ENCODE results near the gene PTPRB. TPM values are rescaled to one million over a fixed set of nuclear protein-coding genes. Genes with fewer than 3 reads are reported as not detected.
"Not testable (repeated sequence)": the region's sequence is repeated elsewhere in the genome, so short reads cannot be mapped to it uniquely, and the experiment has no call there.

The PTPRB gene
- total RNA-seq, 2 experiments from 2014 or later = not detected

- ATAC-seq (no peak), DNase-seq (no peak)
- Mint-ChIP-seq H3K4me1 (ENCODE audit: low read depth) (no peaks in the 10 kb centered on the region), H3K36me3 (ENCODE audit: low read depth) (no peaks in the 10 kb centered on the region), H3K27ac (no peak overlapping the region), H3K9me3 (ENCODE audit: insufficient read depth) (no peaks in the 10 kb centered on the region), H3K4me3 (no peak overlapping the region), H3K27me3 (ENCODE audit: low read depth) (no peaks in the 10 kb centered on the region)
- CTCF ChIA-PET = no interaction called here
- POLR2A ChIA-PET = no interaction called here
These were observed 139.7 kb downstream of the PTPRB start for GRCh38 chr12:70497508-70497907.

GRCh38 chr12:70492904-70493303 lies 144.3 kb downstream of the PTPRB start:
- H3K4me1 Mint-ChIP-seq (ENCODE audit: low read depth); H3K36me3 Mint-ChIP-seq (ENCODE audit: low read depth); H3K4me3 Mint-ChIP-seq; H3K27ac Mint-ChIP-seq; CTCF ChIA-PET; POLR2A ChIA-PET; DNase-seq; ATAC-seq; H3K27me3 Mint-ChIP-seq (ENCODE audit: low read depth); H3K9me3 Mint-ChIP-seq (ENCODE audit: insufficient read depth): not testable (repeated sequence)

GRCh38 chr12:70490928-70491327 lies 146.3 kb downstream of the PTPRB start:
- H3K36me3 Mint-ChIP-seq (ENCODE audit: low read depth); DNase-seq; POLR2A ChIA-PET; H3K27ac Mint-ChIP-seq; H3K4me1 Mint-ChIP-seq (ENCODE audit: low read depth); H3K27me3 Mint-ChIP-seq (ENCODE audit: low read depth); H3K9me3 Mint-ChIP-seq (ENCODE audit: insufficient read depth); H3K4me3 Mint-ChIP-seq; ATAC-seq; CTCF ChIA-PET: not testable (repeated sequence)

GRCh38 chr12:70487440-70487839 lies 149.8 kb downstream of the PTPRB start:
- Mint-ChIP-seq H3K27ac (no peak overlapping the region), H3K4me3 (no peak overlapping the region), H3K36me3 (ENCODE audit: low read depth) (no peaks in the 10 kb centered on the region), H3K9me3 (ENCODE audit: insufficient read depth) (no peaks in the 10 kb centered on the region), H3K27me3 (ENCODE audit: low read depth) (peaks cover 3% of the 10 kb centered on the region), H3K4me1 (ENCODE audit: low read depth) (no peaks in the 10 kb centered on the region)
- ChIA-PET POLR2A (no interaction called here), CTCF (no interaction called here)
- DNase-seq (no peak), ATAC-seq (no peak)

GRCh38 chr12:70486588-70486987 lies 150.6 kb downstream of the PTPRB start:
- POLR2A ChIA-PET = no interaction called here
- Mint-ChIP-seq H3K27me3 (ENCODE audit: low read depth) (peaks cover 3% of the 10 kb centered on the region), H3K4me3 (no peak overlapping the region), H3K4me1 (ENCODE audit: low read depth) (no peaks in the 10 kb centered on the region), H3K27ac (no peak overlapping the region), H3K9me3 (ENCODE audit: insufficient read depth) (no peaks in the 10 kb centered on the region), H3K36me3 (ENCODE audit: low read depth) (no peaks in the 10 kb centered on the region)
- DNase-seq (no peak), ATAC-seq (no peak)
- CTCF ChIA-PET = no interaction called here

- Mint-ChIP-seq H3K27ac (no peak overlapping the region), H3K27me3 (ENCODE audit: low read depth) (peaks cover 3% of the 10 kb centered on the region), H3K4me3 (no peak overlapping the region), H3K4me1 (ENCODE audit: low read depth) (no peaks in the 10 kb centered on the region), H3K9me3 (ENCODE audit: insufficient read depth) (no peaks in the 10 kb centered on the region), H3K36me3 (ENCODE audit: low read depth) (no peaks in the 10 kb centered on the region)
- POLR2A ChIA-PET = no interaction called here
- CTCF ChIA-PET = no interaction called here
- no peak for ATAC-seq
- no peak for DNase-seq
These were observed 151.5 kb downstream of the PTPRB start for GRCh38 chr12:70485704-70486103.

GRCh38 chr12:70484464-70484863 lies 152.8 kb downstream of the PTPRB start:
- Mint-ChIP-seq H3K27me3 (ENCODE audit: low read depth) (peaks cover 3% of the 10 kb centered on the region), H3K36me3 (ENCODE audit: low read depth) (no peaks in the 10 kb centered on the region), H3K27ac (no peak overlapping the region), H3K4me1 (ENCODE audit: low read depth) (no peaks in the 10 kb centered on the region), H3K4me3 (no peak overlapping the region), H3K9me3 (ENCODE audit: insufficient read depth) (no peaks in the 10 kb centered on the region)
- ChIA-PET CTCF (no interaction called here), POLR2A (interaction anchor here (0.6 kb wide), 1 partner anchor 144 kb away, joined by 4 read pairs; no protein-coding TSS in a partner anchor)
- no peak for DNase-seq
- ATAC-seq = no peak

GRCh38 chr12:70482764-70483163 lies 154.5 kb downstream of the PTPRB start:
- Mint-ChIP-seq H3K27me3 (ENCODE audit: low read depth) (peaks cover 3% of the 10 kb centered on the region), H3K4me1 (ENCODE audit: low read depth) (no peaks in the 10 kb centered on the region), H3K4me3 (no peak overlapping the region), H3K9me3 (ENCODE audit: insufficient read depth) (no peaks in the 10 kb centered on the region), H3K27ac (no peak overlapping the region), H3K36me3 (ENCODE audit: low read depth) (no peaks in the 10 kb centered on the region)
- CTCF ChIA-PET = no interaction called here
- ATAC-seq = no peak
- DNase-seq = no peak
- POLR2A ChIA-PET = no interaction called here

- Mint-ChIP-seq H3K4me3 (no peak overlapping the region), H3K4me1 (ENCODE audit: low read depth) (no peaks in the 10 kb centered on the region), H3K27me3 (ENCODE audit: low read depth) (no peaks in the 10 kb centered on the region), H3K27ac (no peak overlapping the region), H3K36me3 (ENCODE audit: low read depth) (no peaks in the 10 kb centered on the region), H3K9me3 (ENCODE audit: insufficient read depth) (peaks cover 2% of the 10 kb centered on the region)
- ATAC-seq (no peak), DNase-seq (no peak)
- CTCF ChIA-PET = no interaction called here
- POLR2A ChIA-PET = no interaction called here
These were observed 167.9 kb downstream of the PTPRB start for GRCh38 chr12:70469221-70469820.

GRCh38 chr12:70468741-70469140 lies 168.5 kb downstream of the PTPRB start:
- no peaks in the 10 kb centered on the region for H3K27me3 Mint-ChIP-seq (ENCODE audit: low read depth)
- ChIA-PET POLR2A (no interaction called here), CTCF (no interaction called here)
- DNase-seq (no peak), ATAC-seq (no peak)
- H3K4me3 Mint-ChIP-seq = no peak overlapping the region
- H3K36me3 Mint-ChIP-seq (ENCODE audit: low read depth) = no peaks in the 10 kb centered on the region
- H3K4me1 Mint-ChIP-seq (ENCODE audit: low read depth) = no peaks in the 10 kb centered on the region
- H3K27ac Mint-ChIP-seq = no peak overlapping the region
- H3K9me3 Mint-ChIP-seq (ENCODE audit: insufficient read depth) = peaks cover 7% of the 10 kb centered on the region

GRCh38 chr12:70467918-70468733 lies 169.1 kb downstream of the PTPRB start:
- Mint-ChIP-seq H3K4me3 (no peak overlapping the region), H3K27ac (no peak overlapping the region), H3K9me3 (ENCODE audit: insufficient read depth) (peaks cover 7% of the 10 kb centered on the region), H3K27me3 (ENCODE audit: low read depth) (no peaks in the 10 kb centered on the region), H3K36me3 (ENCODE audit: low read depth) (no peaks in the 10 kb centered on the region), H3K4me1 (ENCODE audit: low read depth) (no peaks in the 10 kb centered on the region)
- no peak for DNase-seq
- ChIA-PET CTCF (no interaction called here), POLR2A (no interaction called here)
- ATAC-seq = no peak

GRCh38 chr12:70467476-70467875 lies 169.8 kb downstream of the PTPRB start:
- ChIA-PET CTCF (no interaction called here), POLR2A (no interaction called here)
- DNase-seq (no peak), ATAC-seq (no peak)
- Mint-ChIP-seq H3K27me3 (ENCODE audit: low read depth) (no peaks in the 10 kb centered on the region), H3K27ac (no peak overlapping the region), H3K9me3 (ENCODE audit: insufficient read depth) (peaks cover 7% of the 10 kb centered on the region), H3K36me3 (ENCODE audit: low read depth) (no peaks in the 10 kb centered on the region), H3K4me1 (ENCODE audit: low read depth) (no peaks in the 10 kb centered on the region), H3K4me3 (no peak overlapping the region)

GRCh38 chr12:70466753-70467152 lies 170.5 kb downstream of the PTPRB start:
- no peak overlapping the region for H3K27ac Mint-ChIP-seq
- no peak overlapping the region for H3K4me3 Mint-ChIP-seq
- POLR2A ChIA-PET = no interaction called here
- no peak for ATAC-seq
- CTCF ChIA-PET = no interaction called here
- no peaks in the 10 kb centered on the region for H3K36me3 Mint-ChIP-seq (ENCODE audit: low read depth)
- H3K4me1 Mint-ChIP-seq (ENCODE audit: low read depth) = no peaks in the 10 kb centered on the region
- no peak for DNase-seq
- peaks cover 7% of the 10 kb centered on the region for H3K9me3 Mint-ChIP-seq (ENCODE audit: insufficient read depth)
- no peaks in the 10 kb centered on the region for H3K27me3 Mint-ChIP-seq (ENCODE audit: low read depth)

Measured in activated CD8-positive, alpha-beta T cell treated with anti-CD3 and anti-CD28 coated beads, Interleukin-2, amount 10 ng/mL, durations not matched to agents 7 days and 5 days (primary cell).